Right atrium auricular region (tissue), 2 donors: Measurements from ENCODE around the gene FOXP1. TPM values are rescaled to one million over a fixed set of nuclear protein-coding genes. Genes with fewer than 3 reads are reported as not detected.
A peak's percentile ranks its signal among the peaks of the same experiment; 100 is the strongest.

ENCODE experiments used
- DNase-seq: peaks from one replicate; pipeline ENCODE4 v3.0.0-alpha.2; 2019; ENCODE audit warnings: low spot score
- H3K27ac ChIP-seq, 2 donors: fragments of 200-600 bp; sonication (generic); 1 replicate in 1 of 2; 2 replicates in 1 of 2; pipeline ENCODE4 v1.5.1; 2016 to 2019
- H3K27me3 ChIP-seq, 2 donors: fragments of 200-600 bp; sonication (generic); one replicate each; pipeline versions ENCODE4 v1.5.1 to v1.6.0; 2017 to 2019
- H3K36me3 ChIP-seq: fragments of 200-600 bp; sonication (generic); one replicate; pipeline ENCODE4 v1.5.1; 2016
- H3K4me1 ChIP-seq, 2 donors: fragments of 200-600 bp; sonication (generic); one replicate each; pipeline versions ENCODE4 v1.5.1 to v1.6.0; 2017 to 2019
- H3K4me3 ChIP-seq, 2 donors: fragments of 200-600 bp; sonication (generic); 1 replicate in 1 of 2; 2 replicates in 1 of 2; pipeline ENCODE4 v1.5.1; 2017 to 2019; ENCODE audit warnings: mild to moderate bottlenecking in 1 of 2, moderate library complexity in 1 of 2
- H3K9me3 ChIP-seq, 2 donors: fragments of 200-600 bp; sonication (generic); one replicate each; pipeline ENCODE4 v1.5.1; 2019
- CTCF ChIP-seq, 2 donors: fragments of 200-600 bp; sonication (generic); IDR thresholded peaks; one replicate each; pipeline ENCODE4 v1.5.1; 2019; ENCODE audit warnings: antibody characterized with exemption in 2 of 2
- total RNA-seq, 2 donors: library from RNA; depleted of rRNA; stranded (reverse); fragments of >200 nt; gene quantifications; one replicate each; pipeline ENCODE4 v1.1.0, GENCODE V29; 2016

FOXP1 gene
- total RNA-seq, 2 donors from 2014 or later, result 39.2 to 59.0 TPM

- H3K9me3 ChIP-seq, result no peaks in the 10 kb centered on the region
- H3K4me1 ChIP-seq, result peaks cover 0 to 34% of the 10 kb centered on the region in 2 donors
- peak overlapping the region; percentile 26 to 42 for H3K27ac ChIP-seq
- no peaks in the 10 kb centered on the region for H3K27me3 ChIP-seq
- no peak for DNase-seq
- H3K4me3 ChIP-seq, result no peak overlapping the region
- no peaks in the 10 kb centered on the region for H3K36me3 ChIP-seq
- peak in 1 of 2 donors; percentile 35 for TF ChIP-seq CTCF (IDR thresholded peaks at IDR 0.05)
Measured at GRCh38 chr3:71310359-71310979, 273.1 kb downstream of the FOXP1 start.

GRCh38 chr3:71309886-71310285 lies 273.6 kb downstream of the FOXP1 start:
- no peak for DNase-seq
- H3K4me1 ChIP-seq, result peaks cover 0 to 40% of the 10 kb centered on the region in 2 donors
- TF ChIP-seq CTCF (IDR thresholded peaks at IDR 0.05), result no peak
- peak overlapping the region in 1 of 2 donors; percentile 42 for H3K27ac ChIP-seq
- no peaks in the 10 kb centered on the region for H3K27me3 ChIP-seq
- no peaks in the 10 kb centered on the region for H3K9me3 ChIP-seq
- H3K36me3 ChIP-seq, result no peaks in the 10 kb centered on the region
- no peak overlapping the region for H3K4me3 ChIP-seq

GRCh38 chr3:71309342-71309741 lies 274.2 kb downstream of the FOXP1 start:
- DNase-seq, result no peak
- Histone ChIP-seq H3K27me3 (no peaks in the 10 kb centered on the region), H3K9me3 (no peaks in the 10 kb centered on the region), H3K36me3 (no peaks in the 10 kb centered on the region), H3K4me3 (no peak overlapping the region), H3K27ac (no peak overlapping the region), H3K4me1 (peaks cover 0 to 46% of the 10 kb centered on the region in 2 donors)
- TF ChIP-seq CTCF (IDR thresholded peaks at IDR 0.05), result no peak

GRCh38 chr3:71308836-71309235 lies 274.7 kb downstream of the FOXP1 start:
- Histone ChIP-seq H3K27ac (no peak overlapping the region), H3K9me3 (no peaks in the 10 kb centered on the region), H3K4me3 (no peak overlapping the region), H3K4me1 (peaks cover 0 to 50% of the 10 kb centered on the region in 2 donors), H3K27me3 (no peaks in the 10 kb centered on the region), H3K36me3 (no peaks in the 10 kb centered on the region)
- no peak for TF ChIP-seq CTCF (IDR thresholded peaks at IDR 0.05)
- DNase-seq, result no peak

DNA sequence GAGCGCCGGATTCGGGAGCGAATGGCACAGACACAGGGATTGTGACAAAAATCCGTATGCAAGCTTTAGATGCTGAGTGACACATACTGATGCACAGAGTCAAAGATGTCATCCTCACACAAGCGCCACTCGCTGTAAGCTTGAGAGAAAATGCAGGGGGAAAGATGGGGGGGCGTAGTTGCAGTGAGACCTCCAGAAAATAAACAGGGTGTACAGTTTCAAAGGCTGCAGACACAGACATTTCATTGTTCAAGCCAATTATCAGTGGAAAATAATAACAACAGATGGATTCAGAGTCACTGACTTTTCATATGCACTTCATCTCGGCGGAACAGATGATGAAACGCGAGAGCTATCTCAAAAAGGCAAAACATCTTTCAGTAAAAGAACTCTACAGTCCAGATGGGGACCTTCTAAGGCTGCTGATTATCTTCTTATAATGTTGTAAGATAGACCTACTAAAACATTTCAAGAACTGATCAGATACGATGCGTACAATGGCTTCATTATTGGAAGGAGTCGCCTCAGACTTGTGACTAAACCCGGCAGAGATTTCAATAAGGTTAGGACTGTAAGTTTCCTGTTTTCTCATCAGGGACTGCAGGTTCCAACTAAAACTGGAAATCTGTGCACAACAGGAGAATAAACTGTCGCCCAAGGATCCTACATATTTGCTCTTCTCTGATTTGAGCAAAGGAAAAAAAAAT lies 275.4 kb downstream of the FOXP1 start:
- Histone ChIP-seq H3K27me3 (no peaks in the 10 kb centered on the region), H3K27ac (peak overlapping the region; percentile 3 to 29), H3K4me3 (no peak overlapping the region), H3K36me3 (no peaks in the 10 kb centered on the region), H3K4me1 (peaks cover 0 to 50% of the 10 kb centered on the region in 2 donors), H3K9me3 (no peaks in the 10 kb centered on the region)
- no peak for DNase-seq
- TF ChIP-seq CTCF (IDR thresholded peaks at IDR 0.05), result no peak
